Sigmoid colon (tissue), 4 donors: ENCODE results near the gene DENND6B.

ENCODE experiments used
- CTCF ChIP-seq, 4 experiments: fragments of 450-650 bp in 3 of 4; fragments of 200-600 bp in 1 of 4; IDR thresholded peaks; one replicate each; pipeline ENCODE4 v1.5.1; 2016 to 2019; ENCODE audit warnings: antibody characterized with exemption in 4 of 4, mild to moderate bottlenecking in 3 of 4, moderate library complexity in 2 of 4
- POLR2AphosphoS5 ChIP-seq, 4 donors: sonication (generic); formaldehyde crosslinking; IDR thresholded peaks; one replicate each; pipeline ENCODE4 v1.6.1; 2017; ENCODE audit warnings: antibody characterized with exemption in 4 of 4

- TF ChIP-seq CTCF (IDR thresholded peaks at IDR 0.05) (no peak), POLR2AphosphoS5 (IDR thresholded peaks at IDR 0.05) (no peak)
Observed at GRCh38 chr22:50281384-50281760, 45.4 kb downstream of the DENND6B start.
